WTC11 (cell line): ENCODE results near the gene DOP1B.

Experiments
- CREB1 ChIP-seq: sonication (generic); formaldehyde crosslinking; IDR thresholded peaks from 2 replicates; pipeline ENCODE4 v1.8.0; 2023; ENCODE audit warnings: mild to moderate bottlenecking, missing genetic modification reagents
- ESRRA ChIP-seq: sonication (generic); formaldehyde crosslinking; IDR thresholded peaks from 2 replicates; pipeline ENCODE4 v1.8.1; 2022; ENCODE audit warnings: mild to moderate bottlenecking, missing genetic modification reagents, borderline replicate concordance
- NFYB ChIP-seq: sonication (generic); formaldehyde crosslinking; conservative IDR thresholded peaks from 2 replicates; pipeline ENCODE4 v1.8.0; 2022; ENCODE audit warnings: low read depth, missing genetic modification reagents
- NR1H2 ChIP-seq: sonication (generic); formaldehyde crosslinking; IDR thresholded peaks from 2 replicates; pipeline ENCODE4 v1.9.0; 2021; ENCODE audit warnings: mild to moderate bottlenecking, moderate library complexity, missing genetic modification reagents
- NR3C1 ChIP-seq: sonication (generic); formaldehyde crosslinking; conservative IDR thresholded peaks from 2 replicates; pipeline ENCODE4 v1.8.1; 2023; ENCODE audit warnings: low read depth, mild to moderate bottlenecking, missing genetic modification reagents
- TEAD1 ChIP-seq: sonication (generic); formaldehyde crosslinking; IDR thresholded peaks from 2 replicates; pipeline ENCODE4 v1.8.0; 2022; ENCODE audit warnings: mild to moderate bottlenecking, missing genetic modification reagents
- TP53 ChIP-seq: sonication (generic); formaldehyde crosslinking; IDR thresholded peaks from 2 replicates; pipeline ENCODE4 v1.8.1; 2023; ENCODE audit warnings: mild to moderate bottlenecking, missing genetic modification reagents
- ZNF232 ChIP-seq: sonication (generic); formaldehyde crosslinking; IDR thresholded peaks from 2 replicates; pipeline ENCODE4 v1.8.0; 2022; ENCODE audit warnings: mild to moderate bottlenecking, missing genetic modification reagents
- TF ChIP-seq, protein P1 (sequence below): fragments of 200-600 bp; IDR thresholded peaks from 2 replicates; pipeline ENCODE4 v1.8.0; 2022; ENCODE audit warnings: antibody characterized with exemption
- TF ChIP-seq, protein P2 (sequence below): sonication (generic); formaldehyde crosslinking; IDR thresholded peaks from 2 replicates; pipeline ENCODE4 v1.8.1; 2023; ENCODE audit warnings: mild to moderate bottlenecking, missing genetic modification reagents, moderate library complexity
- TF ChIP-seq, protein P3 (sequence below): sonication (generic); formaldehyde crosslinking; IDR thresholded peaks from 2 replicates; pipeline ENCODE4 v1.8.0; 2022; ENCODE audit warnings: mild to moderate bottlenecking, missing genetic modification reagents
- TF ChIP-seq, protein P4 (sequence below): sonication (generic); formaldehyde crosslinking; IDR thresholded peaks from 2 replicates; pipeline ENCODE4 v1.8.0; 2022; ENCODE audit warnings: mild to moderate bottlenecking, missing genetic modification reagents

DNA sequence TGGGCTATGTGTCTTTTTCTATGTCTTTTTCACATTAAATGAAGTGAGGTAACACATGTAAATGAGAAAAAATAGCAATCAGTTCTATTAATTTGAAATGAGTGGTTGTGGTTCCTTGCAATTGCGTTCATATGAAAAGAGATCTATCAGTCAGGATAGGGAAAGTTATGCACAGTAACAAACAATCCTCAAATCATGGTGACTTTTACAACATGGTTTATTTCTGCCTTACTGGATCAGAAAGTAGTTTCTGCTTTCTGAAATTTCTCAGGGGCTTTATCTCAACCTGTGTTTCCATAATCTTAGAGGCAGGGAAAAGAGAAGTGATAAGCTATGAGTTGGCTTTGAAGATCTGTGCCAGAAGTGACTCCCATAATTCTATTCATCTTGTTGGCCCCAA lies 39.0 kb downstream of the DOP1B start:
- TF ChIP-seq, protein P1, sequence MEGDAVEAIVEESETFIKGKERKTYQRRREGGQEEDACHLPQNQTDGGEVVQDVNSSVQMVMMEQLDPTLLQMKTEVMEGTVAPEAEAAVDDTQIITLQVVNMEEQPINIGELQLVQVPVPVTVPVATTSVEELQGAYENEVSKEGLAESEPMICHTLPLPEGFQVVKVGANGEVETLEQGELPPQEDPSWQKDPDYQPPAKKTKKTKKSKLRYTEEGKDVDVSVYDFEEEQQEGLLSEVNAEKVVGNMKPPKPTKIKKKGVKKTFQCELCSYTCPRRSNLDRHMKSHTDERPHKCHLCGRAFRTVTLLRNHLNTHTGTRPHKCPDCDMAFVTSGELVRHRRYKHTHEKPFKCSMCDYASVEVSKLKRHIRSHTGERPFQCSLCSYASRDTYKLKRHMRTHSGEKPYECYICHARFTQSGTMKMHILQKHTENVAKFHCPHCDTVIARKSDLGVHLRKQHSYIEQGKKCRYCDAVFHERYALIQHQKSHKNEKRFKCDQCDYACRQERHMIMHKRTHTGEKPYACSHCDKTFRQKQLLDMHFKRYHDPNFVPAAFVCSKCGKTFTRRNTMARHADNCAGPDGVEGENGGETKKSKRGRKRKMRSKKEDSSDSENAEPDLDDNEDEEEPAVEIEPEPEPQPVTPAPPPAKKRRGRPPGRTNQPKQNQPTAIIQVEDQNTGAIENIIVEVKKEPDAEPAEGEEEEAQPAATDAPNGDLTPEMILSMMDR = no peak
- TF ChIP-seq TEAD1 (no peak), CREB1 (no peak), NFYB (CRISPR knock-in tag) (no peak), ESRRA (no peak), ZNF232 (no peak), NR1H2 (CRISPR knock-in tag) (no peak), TP53 (CRISPR knock-in tag) (no peak), NR3C1 (CRISPR knock-in tag) (no peak)
- TF ChIP-seq, protein P2, sequence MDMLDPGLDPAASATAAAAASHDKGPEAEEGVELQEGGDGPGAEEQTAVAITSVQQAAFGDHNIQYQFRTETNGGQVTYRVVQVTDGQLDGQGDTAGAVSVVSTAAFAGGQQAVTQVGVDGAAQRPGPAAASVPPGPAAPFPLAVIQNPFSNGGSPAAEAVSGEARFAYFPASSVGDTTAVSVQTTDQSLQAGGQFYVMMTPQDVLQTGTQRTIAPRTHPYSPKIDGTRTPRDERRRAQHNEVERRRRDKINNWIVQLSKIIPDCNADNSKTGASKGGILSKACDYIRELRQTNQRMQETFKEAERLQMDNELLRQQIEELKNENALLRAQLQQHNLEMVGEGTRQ (CRISPR knock-in tag) = no peak
- TF ChIP-seq, protein P3, sequence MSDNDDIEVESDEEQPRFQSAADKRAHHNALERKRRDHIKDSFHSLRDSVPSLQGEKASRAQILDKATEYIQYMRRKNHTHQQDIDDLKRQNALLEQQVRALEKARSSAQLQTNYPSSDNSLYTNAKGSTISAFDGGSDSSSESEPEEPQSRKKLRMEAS (CRISPR knock-in tag) = no peak
- TF ChIP-seq, protein P4, sequence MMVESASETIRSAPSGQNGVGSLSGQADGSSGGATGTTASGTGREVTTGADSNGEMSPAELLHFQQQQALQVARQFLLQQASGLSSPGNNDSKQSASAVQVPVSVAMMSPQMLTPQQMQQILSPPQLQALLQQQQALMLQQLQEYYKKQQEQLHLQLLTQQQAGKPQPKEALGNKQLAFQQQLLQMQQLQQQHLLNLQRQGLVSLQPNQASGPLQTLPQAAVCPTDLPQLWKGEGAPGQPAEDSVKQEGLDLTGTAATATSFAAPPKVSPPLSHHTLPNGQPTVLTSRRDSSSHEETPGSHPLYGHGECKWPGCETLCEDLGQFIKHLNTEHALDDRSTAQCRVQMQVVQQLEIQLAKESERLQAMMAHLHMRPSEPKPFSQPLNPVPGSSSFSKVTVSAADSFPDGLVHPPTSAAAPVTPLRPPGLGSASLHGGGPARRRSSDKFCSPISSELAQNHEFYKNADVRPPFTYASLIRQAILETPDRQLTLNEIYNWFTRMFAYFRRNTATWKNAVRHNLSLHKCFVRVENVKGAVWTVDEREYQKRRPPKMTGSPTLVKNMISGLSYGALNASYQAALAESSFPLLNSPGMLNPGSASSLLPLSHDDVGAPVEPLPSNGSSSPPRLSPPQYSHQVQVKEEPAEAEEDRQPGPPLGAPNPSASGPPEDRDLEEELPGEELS (CRISPR knock-in tag) = no peak
